Trophoblast cell (in vitro differentiated cells and primary cell): ENCODE measurements around the gene LIMCH1.

ENCODE experiments used
- DNase-seq, 2 donors: peaks; one replicate each; pipeline ENCODE4 v3.0.0-alpha.2; 2016
- H2AFZ ChIP-seq: 2 replicates; pipeline ENCODE4 v1.6.1; 2013; ENCODE audit warnings: low read length, moderate library complexity, mild to moderate bottlenecking; ENCODE audit not compliant: insufficient read depth, poor library complexity
- H2AK5ac ChIP-seq: 2 replicates; pipeline ENCODE4 v1.6.1; 2013; ENCODE audit warnings: mild to moderate bottlenecking, low read length
- H2BK120ac ChIP-seq: 2 replicates; pipeline ENCODE4 v1.6.1; 2013; ENCODE audit warnings: low read length, mild to moderate bottlenecking, moderate library complexity; ENCODE audit not compliant: insufficient read depth, poor library complexity
- H2BK12ac ChIP-seq: 2 replicates; pipeline ENCODE4 v1.6.1; 2013; ENCODE audit warnings: mild to moderate bottlenecking, low read length, moderate library complexity
- H2BK5ac ChIP-seq: 2 replicates; pipeline ENCODE4 v1.6.1; 2013; ENCODE audit warnings: low read length, low read depth, moderate library complexity, mild to moderate bottlenecking; ENCODE audit not compliant: poor library complexity
- H3K14ac ChIP-seq: 2 replicates; pipeline ENCODE4 v1.6.1; 2013; ENCODE audit warnings: mild to moderate bottlenecking, low read length
- H3K18ac ChIP-seq: 2 replicates; pipeline ENCODE4 v1.6.1; 2013; ENCODE audit warnings: mild to moderate bottlenecking, low read length
- H3K23ac ChIP-seq: 2 replicates; pipeline ENCODE4 v1.6.1; 2013; ENCODE audit warnings: low read length
- H3K27ac ChIP-seq: 2 replicates; pipeline ENCODE4 v1.5.1; 2013; ENCODE audit warnings: low read depth, mild to moderate bottlenecking, inconsistent platforms, low read length, moderate library complexity
- H3K27me3 ChIP-seq: 2 replicates; pipeline ENCODE4 v1.6.1; 2013; ENCODE audit warnings: inconsistent platforms, mild to moderate bottlenecking, low read length, moderate library complexity; ENCODE audit not compliant: insufficient read depth
- H3K36me3 ChIP-seq, 2 experiments: 1 replicate in 1 of 2; 2 replicates in 1 of 2; pipeline ENCODE4 v1.6.1; 2013; ENCODE audit warnings: low read length in 2 of 2, mild to moderate bottlenecking in 2 of 2, moderate library complexity in 1 of 2; ENCODE audit not compliant: insufficient read depth in 2 of 2, control insufficient read depth in 1 of 2
- H3K4ac ChIP-seq: 2 replicates; pipeline ENCODE4 v1.6.1; 2013; ENCODE audit warnings: low read depth, mild to moderate bottlenecking, low read length, moderate library complexity
- H3K4me1 ChIP-seq, 2 experiments: 1 replicate in 1 of 2; 2 replicates in 1 of 2; pipeline ENCODE4 v1.6.1; 2013; ENCODE audit warnings: low read length in 2 of 2, mild to moderate bottlenecking in 2 of 2, moderate library complexity in 1 of 2; ENCODE audit not compliant: insufficient read depth in 2 of 2, control insufficient read depth in 1 of 2
- H3K4me2 ChIP-seq: 2 replicates; pipeline ENCODE4 v1.6.1; 2013; ENCODE audit warnings: inconsistent platforms, mild to moderate bottlenecking, low read length, moderate library complexity
- H3K4me3 ChIP-seq: 2 replicates; pipeline ENCODE4 v1.5.1; 2013; ENCODE audit warnings: mild to moderate bottlenecking, low read depth, low read length, inconsistent platforms
- H3K79me1 ChIP-seq: one replicate; pipeline ENCODE4 v1.6.1; 2013; ENCODE audit warnings: low read length
- H3K79me2 ChIP-seq: 2 replicates; pipeline ENCODE4 v1.6.1; 2013; ENCODE audit warnings: low read length, mild to moderate bottlenecking; ENCODE audit not compliant: control insufficient read depth, insufficient read depth, poor library complexity
- H3K9ac ChIP-seq: 2 replicates; pipeline ENCODE4 v1.6.1; 2013; ENCODE audit warnings: mild to moderate bottlenecking, low read length
- H3K9me3 ChIP-seq: 2 replicates; pipeline ENCODE4 v1.6.1; 2013; ENCODE audit warnings: low read depth, mild to moderate bottlenecking, control low read depth, inconsistent platforms, low read length; ENCODE audit not compliant: insufficient read depth
- H4K12ac ChIP-seq: 2 replicates; pipeline ENCODE4 v1.6.1; 2013; ENCODE audit warnings: low read depth, mild to moderate bottlenecking, low read length, moderate library complexity
- H4K8ac ChIP-seq: 2 replicates; pipeline ENCODE4 v1.6.1; 2013; ENCODE audit warnings: low read depth, mild to moderate bottlenecking, low read length, moderate library complexity
- H4K91ac ChIP-seq: one replicate; pipeline ENCODE4 v1.6.1; 2013; ENCODE audit warnings: low read depth, mild to moderate bottlenecking, low read length, moderate library complexity
- WGBS: extraction: QIAGEN DNeasy Blood & Tissue Kit; methylation state at CpG from one replicate; pipeline ENCODE4 v1.1.7; 2013; ENCODE audit warnings: missing lambda C conversion rate; ENCODE audit not compliant: insufficient read length, insufficient coverage; ENCODE audit errors: extremely low coverage; 5-methylcytosine and 5-hydroxymethylcytosine counted together

LIMCH1 gene

DNA sequence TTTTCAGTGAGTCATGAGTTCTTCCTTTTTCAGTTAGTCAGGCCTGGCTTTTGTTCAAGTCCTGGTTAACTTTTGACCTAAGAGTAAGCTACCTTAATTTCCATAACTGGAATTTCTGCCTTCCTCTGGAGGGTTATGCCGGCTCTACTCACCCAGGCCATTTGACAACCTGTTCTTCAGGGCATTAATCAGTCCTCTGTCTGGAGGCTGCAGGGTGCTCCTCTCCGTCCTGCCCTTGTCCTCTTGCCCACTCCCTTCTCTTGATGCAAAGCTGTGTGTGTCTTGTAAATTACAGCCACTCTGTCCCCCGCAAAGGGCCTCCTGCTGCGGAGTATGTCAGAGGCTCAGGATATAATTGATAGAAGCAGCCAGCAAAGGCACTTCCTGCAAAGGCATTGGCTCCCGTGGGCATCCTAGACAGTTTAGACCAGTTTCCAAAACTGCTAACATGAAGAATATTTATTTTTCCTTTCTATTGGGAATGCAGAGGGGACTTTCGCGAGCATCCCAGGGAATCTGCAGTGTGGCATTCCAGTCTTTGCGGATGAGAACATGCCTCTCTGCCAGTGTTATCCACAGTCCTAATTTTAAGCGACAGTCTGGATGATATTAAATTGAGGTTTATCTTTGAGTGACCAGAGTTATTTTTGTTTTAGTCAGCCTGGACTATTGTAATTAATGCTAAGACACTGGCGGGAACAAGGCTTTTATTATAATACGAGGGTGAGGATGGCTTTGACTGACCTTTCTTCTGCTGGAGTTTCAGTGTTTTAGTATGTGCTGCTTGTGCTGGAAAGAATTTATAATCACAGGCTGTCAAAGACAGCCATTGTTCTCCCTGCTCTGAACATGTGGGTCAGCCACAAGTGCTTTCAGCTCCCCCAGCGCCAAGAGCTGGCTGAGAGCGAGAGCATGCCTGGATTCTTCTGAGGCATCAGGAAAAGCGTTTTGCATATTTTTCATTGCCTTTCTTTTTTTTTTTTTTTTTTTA lies 74.2 kb downstream of the LIMCH1 start:
- Histone ChIP-seq H3K14ac (no peak overlapping the region), H2AK5ac (no peak overlapping the region), H3K27ac (peak overlapping the region; percentile 91), H3K23ac (no peak overlapping the region), H2BK5ac (peak overlapping the region; percentile 35), H3K27me3 (no peaks in the 10 kb centered on the region), H4K12ac (no peak overlapping the region), H3K4ac (no peak overlapping the region), H3K4me3 (no peak overlapping the region), H3K4me1 (peaks cover 3 to 15% of the 10 kb centered on the region in 2 experiments), H4K91ac (peak overlapping the region; percentile 45), H3K9ac (no peak overlapping the region), H2BK120ac (peak overlapping the region; percentile 26), H3K79me1 (peaks cover 16% of the 10 kb centered on the region), H3K36me3 (no peaks in the 10 kb centered on the region), H2BK12ac (no peak overlapping the region), H3K4me2 (peak overlapping the region; percentile 48), H4K8ac (no peak overlapping the region), H2AFZ (no peak overlapping the region), H3K18ac (no peak overlapping the region), H3K9me3 (no peaks in the 10 kb centered on the region), H3K79me2 (no peaks in the 10 kb centered on the region)
- no CpG with 5 or more reads among the region's 14 CpGs for WGBS
- DNase-seq: peak; percentile 83 to 89

DNA sequence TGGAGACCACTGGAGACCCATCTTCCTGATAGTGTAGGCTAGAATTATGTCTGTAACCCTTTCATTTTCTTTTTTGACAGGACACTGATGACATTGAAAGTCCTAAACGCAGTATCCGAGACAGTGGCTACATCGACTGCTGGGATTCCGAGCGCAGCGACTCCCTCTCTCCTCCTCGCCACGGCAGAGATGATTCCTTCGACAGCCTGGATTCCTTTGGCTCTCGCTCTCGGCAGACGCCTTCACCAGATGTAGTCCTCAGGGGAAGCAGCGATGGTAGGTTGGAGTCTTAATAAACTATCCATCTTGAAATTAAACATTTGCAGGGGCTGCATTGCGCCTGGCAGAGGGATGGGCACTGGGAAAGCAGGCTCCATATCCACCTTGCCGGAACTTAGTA lies 75.4 kb downstream of the LIMCH1 start:
- H3K4me2 ChIP-seq: peak overlapping the region; percentile 61
- peak overlapping the region; percentile 48 for H2BK120ac ChIP-seq
- no peaks in the 10 kb centered on the region for H3K36me3 ChIP-seq
- peak overlapping the region; percentile 47 for H3K4me3 ChIP-seq
- H4K12ac ChIP-seq: no peak overlapping the region
- DNase-seq: no peak
- peaks cover 3 to 15% of the 10 kb centered on the region in 2 experiments for H3K4me1 ChIP-seq
- no peaks in the 10 kb centered on the region for H3K9me3 ChIP-seq
- no peak overlapping the region for H3K4ac ChIP-seq
- H2BK5ac ChIP-seq: peak overlapping the region; percentile 45
- H4K8ac ChIP-seq: peak overlapping the region; percentile 54
- peak overlapping the region; percentile 61 for H4K91ac ChIP-seq
- peak overlapping the region; percentile 28 for H3K9ac ChIP-seq
- H3K79me2 ChIP-seq: no peaks in the 10 kb centered on the region
- no peak overlapping the region for H3K23ac ChIP-seq
- peak overlapping the region; percentile 54 for H3K18ac ChIP-seq
- peak overlapping the region; percentile 32 for H2BK12ac ChIP-seq
- H2AK5ac ChIP-seq: no peak overlapping the region
- no CpG with 5 or more reads among the region's 15 CpGs for WGBS
- H3K27ac ChIP-seq: peak overlapping the region; percentile 91
- no peaks in the 10 kb centered on the region for H3K27me3 ChIP-seq
- H3K14ac ChIP-seq: peak overlapping the region; percentile 46
- peaks cover 16% of the 10 kb centered on the region for H3K79me1 ChIP-seq
- H2AFZ ChIP-seq: no peak overlapping the region

DNA sequence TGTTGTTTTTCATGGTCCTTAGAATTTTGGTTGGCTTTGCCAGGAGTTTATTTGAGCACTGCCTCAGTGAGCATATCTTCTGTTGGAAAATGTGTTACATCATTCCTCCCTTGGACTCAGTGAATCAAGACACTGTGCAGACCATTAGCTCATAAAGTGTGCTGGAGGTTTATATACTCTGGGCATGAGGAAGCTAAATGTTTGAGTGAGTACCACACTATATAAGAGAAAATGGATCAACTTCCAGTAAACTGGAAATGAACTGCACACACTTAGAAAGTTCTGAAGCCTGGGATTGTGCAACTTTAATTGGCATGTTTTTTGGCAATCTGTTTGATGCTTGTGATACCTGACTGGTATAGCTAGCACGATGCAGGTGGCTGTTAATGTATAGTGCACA lies 75.9 kb downstream of the LIMCH1 start:
- no peak overlapping the region for H3K14ac ChIP-seq
- no peak overlapping the region for H3K4me3 ChIP-seq
- peak overlapping the region; percentile 61 for H3K4me2 ChIP-seq
- H3K4ac ChIP-seq: no peak overlapping the region
- no peaks in the 10 kb centered on the region for H3K79me2 ChIP-seq
- H3K9me3 ChIP-seq: no peaks in the 10 kb centered on the region
- H2BK12ac ChIP-seq: no peak overlapping the region
- peak overlapping the region; percentile 61 for H4K91ac ChIP-seq
- peak in 1 of 2 donors; percentile 24 for DNase-seq
- peaks cover 16% of the 10 kb centered on the region for H3K79me1 ChIP-seq
- no peak overlapping the region for H2AFZ ChIP-seq
- no CpG with 5 or more reads among the region's 1 CpG for WGBS
- H3K36me3 ChIP-seq: no peaks in the 10 kb centered on the region
- H3K18ac ChIP-seq: no peak overlapping the region
- H4K8ac ChIP-seq: no peak overlapping the region
- H2BK5ac ChIP-seq: no peak overlapping the region
- H2AK5ac ChIP-seq: no peak overlapping the region
- H4K12ac ChIP-seq: no peak overlapping the region
- no peaks in the 10 kb centered on the region for H3K27me3 ChIP-seq
- peak overlapping the region; percentile 91 for H3K27ac ChIP-seq
- peaks cover 3 to 13% of the 10 kb centered on the region in 2 experiments for H3K4me1 ChIP-seq
- H3K9ac ChIP-seq: no peak overlapping the region
- H2BK120ac ChIP-seq: no peak overlapping the region
- no peak overlapping the region for H3K23ac ChIP-seq

DNA sequence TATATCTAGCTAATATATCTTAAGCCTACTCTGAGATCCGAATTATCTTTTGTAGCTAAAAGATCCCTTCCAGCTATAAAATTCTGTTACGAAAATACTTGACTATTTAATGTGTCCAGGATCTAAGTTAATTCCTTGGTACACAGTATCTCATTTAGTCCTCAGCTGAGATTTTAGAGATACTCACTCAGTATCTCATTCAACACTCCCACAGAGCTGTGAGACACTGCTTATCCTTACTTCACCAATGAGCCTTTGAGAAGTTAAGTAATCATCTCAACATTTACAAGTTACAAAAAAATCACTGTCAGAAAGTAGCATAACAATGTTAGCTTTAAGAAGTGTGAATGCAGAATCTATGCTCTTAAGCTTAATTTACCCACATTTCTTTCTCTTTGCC lies 76.6 kb downstream of the LIMCH1 start:
- H3K9ac ChIP-seq: no peak overlapping the region
- no CpG with 5 or more reads among the region's 2 CpGs for WGBS
- no peak overlapping the region for H2AFZ ChIP-seq
- no peak for DNase-seq
- H4K91ac ChIP-seq: no peak overlapping the region
- no peak overlapping the region for H4K12ac ChIP-seq
- no peak overlapping the region for H2AK5ac ChIP-seq
- peaks cover 14% of the 10 kb centered on the region for H3K79me1 ChIP-seq
- H3K36me3 ChIP-seq: peaks cover 4% of the 10 kb centered on the region in 2 experiments
- peaks cover 1 to 9% of the 10 kb centered on the region in 2 experiments for H3K4me1 ChIP-seq
- H3K9me3 ChIP-seq: no peaks in the 10 kb centered on the region
- no peak overlapping the region for H3K23ac ChIP-seq
- no peak overlapping the region for H2BK5ac ChIP-seq
- H3K79me2 ChIP-seq: no peaks in the 10 kb centered on the region
- no peak overlapping the region for H4K8ac ChIP-seq
- no peak overlapping the region for H3K4ac ChIP-seq
- no peak overlapping the region for H3K18ac ChIP-seq
- H2BK120ac ChIP-seq: no peak overlapping the region
- no peak overlapping the region for H3K27ac ChIP-seq
- H3K14ac ChIP-seq: no peak overlapping the region
- H3K27me3 ChIP-seq: no peaks in the 10 kb centered on the region
- no peak overlapping the region for H3K4me2 ChIP-seq
- no peak overlapping the region for H2BK12ac ChIP-seq
- H3K4me3 ChIP-seq: no peak overlapping the region
